GM21367 (cell line): ENCODE results near the gene BRPF3.

Experiments
- ATAC-seq: cut with Tn5 transposase; IDR thresholded peaks from one replicate; pipeline ENCODE4 v1.9.1; 2021; ENCODE audit not compliant: unreplicated experiment

The BRPF3 gene

GRCh38 chr6:36266913-36267644, 70.5 kb downstream of the BRPF3 start:
- ATAC-seq: no peak

GRCh38 chr6:36267731-36268477, 71.4 kb downstream of the BRPF3 start:
- no peak for ATAC-seq

GRCh38 chr6:36268478-36269275, 72.1 kb downstream of the BRPF3 start:
- no peak for ATAC-seq

GRCh38 chr6:36269834-36270705, 73.5 kb downstream of the BRPF3 start, which contains the start of gene PNPLA1:
Gene PNPLA1 (plus strand): TSS chr6:36270060. CDS start chr6:36270460, 400 bp downstream.
- no peak for ATAC-seq

GRCh38 chr6:36272234-36272633, 75.7 kb downstream of the BRPF3 start:
- ATAC-seq: no peak

GRCh38 chr6:36273067-36273466, 76.5 kb downstream of the BRPF3 start:
- ATAC-seq: no peak

- no peak for ATAC-seq
Observed at GRCh38 chr6:36273802-36274514, 77.4 kb downstream of the BRPF3 start.

GRCh38 chr6:36276581-36277536, 80.3 kb downstream of the BRPF3 start:
- ATAC-seq: no peak

- ATAC-seq: no peak
Observed at GRCh38 chr6:36277946-36278470, 81.5 kb downstream of the BRPF3 start.

- no peak for ATAC-seq
Observed at GRCh38 chr6:36280467-36280866, 83.9 kb downstream of the BRPF3 start.

- ATAC-seq: no peak
Observed at GRCh38 chr6:36280983-36281382, 84.4 kb downstream of the BRPF3 start.
